Esophagus muscularis mucosa (tissue), 4 donors: ENCODE data around the gene PICK1.

Experiments
- EP300 ChIP-seq: sonication (generic); formaldehyde crosslinking; IDR thresholded peaks from one replicate; pipeline ENCODE4 v1.6.1; 2017; ENCODE audit warnings: antibody characterized with exemption
- POLR2A ChIP-seq: fragments of 450-650 bp; IDR thresholded peaks from one replicate; pipeline ENCODE4 v1.6.1; 2017; ENCODE audit warnings: antibody characterized with exemption, moderate library complexity, mild to moderate bottlenecking, low read depth
- POLR2AphosphoS5 ChIP-seq, 2 donors: sonication (generic); formaldehyde crosslinking; IDR thresholded peaks; one replicate each; pipeline ENCODE4 v1.6.1; 2017; ENCODE audit warnings: antibody characterized with exemption in 2 of 2
- TF ChIP-seq, protein P1 (sequence below), 3 experiments: fragments of 200-600 bp in 2 of 3; fragments of 450-650 bp in 1 of 3; sonication (generic) in 2 of 3; IDR thresholded peaks; one replicate each; pipeline ENCODE4 v1.5.1; 2017 to 2019; ENCODE audit warnings: antibody characterized with exemption in 3 of 3, mild to moderate bottlenecking in 2 of 3, moderate library complexity in 1 of 3

DNA sequence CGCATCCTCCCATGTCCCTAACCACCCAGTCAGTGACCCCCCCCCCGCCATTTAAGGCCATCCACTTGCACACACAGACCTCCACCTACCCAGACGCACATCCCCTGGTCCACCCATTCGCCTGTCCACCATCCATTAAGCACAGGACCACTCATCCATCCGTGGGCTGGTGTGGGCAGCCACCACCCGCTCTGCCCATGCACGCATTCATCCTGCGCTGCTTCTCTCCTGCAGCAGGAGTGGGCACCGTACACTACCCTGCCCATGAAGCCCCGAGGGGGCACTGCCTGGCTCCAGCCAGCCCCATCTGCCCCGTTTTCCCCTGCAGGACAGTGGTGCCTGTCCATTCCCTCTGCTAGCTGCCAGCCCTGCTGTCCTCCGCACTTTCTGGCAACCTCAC lies 30.7 kb downstream of the PICK1 start:
- TF ChIP-seq, protein P1, sequence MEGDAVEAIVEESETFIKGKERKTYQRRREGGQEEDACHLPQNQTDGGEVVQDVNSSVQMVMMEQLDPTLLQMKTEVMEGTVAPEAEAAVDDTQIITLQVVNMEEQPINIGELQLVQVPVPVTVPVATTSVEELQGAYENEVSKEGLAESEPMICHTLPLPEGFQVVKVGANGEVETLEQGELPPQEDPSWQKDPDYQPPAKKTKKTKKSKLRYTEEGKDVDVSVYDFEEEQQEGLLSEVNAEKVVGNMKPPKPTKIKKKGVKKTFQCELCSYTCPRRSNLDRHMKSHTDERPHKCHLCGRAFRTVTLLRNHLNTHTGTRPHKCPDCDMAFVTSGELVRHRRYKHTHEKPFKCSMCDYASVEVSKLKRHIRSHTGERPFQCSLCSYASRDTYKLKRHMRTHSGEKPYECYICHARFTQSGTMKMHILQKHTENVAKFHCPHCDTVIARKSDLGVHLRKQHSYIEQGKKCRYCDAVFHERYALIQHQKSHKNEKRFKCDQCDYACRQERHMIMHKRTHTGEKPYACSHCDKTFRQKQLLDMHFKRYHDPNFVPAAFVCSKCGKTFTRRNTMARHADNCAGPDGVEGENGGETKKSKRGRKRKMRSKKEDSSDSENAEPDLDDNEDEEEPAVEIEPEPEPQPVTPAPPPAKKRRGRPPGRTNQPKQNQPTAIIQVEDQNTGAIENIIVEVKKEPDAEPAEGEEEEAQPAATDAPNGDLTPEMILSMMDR (IDR thresholded peaks at IDR 0.05): no peak
- TF ChIP-seq EP300: no peak
- no peak for TF ChIP-seq POLR2A
- TF ChIP-seq POLR2AphosphoS5 (IDR thresholded peaks at IDR 0.05): no peak
